Measurements from ENCODE around the gene PALD1.

The PALD1 gene

GRCh38 chr10:70478191-70479164 lies at the start of gene PALD1:
Gene PALD1 (plus strand): TSS chr10:70478767. CDS start chr10:70525952, 47,185 bp downstream.
- peak; percentile 92 for DNase-seq

- DNase-seq, result peak; percentile 38
Observed at GRCh38 chr10:70430493-70431445, 47.8 kb upstream of the PALD1 start.

DNA sequence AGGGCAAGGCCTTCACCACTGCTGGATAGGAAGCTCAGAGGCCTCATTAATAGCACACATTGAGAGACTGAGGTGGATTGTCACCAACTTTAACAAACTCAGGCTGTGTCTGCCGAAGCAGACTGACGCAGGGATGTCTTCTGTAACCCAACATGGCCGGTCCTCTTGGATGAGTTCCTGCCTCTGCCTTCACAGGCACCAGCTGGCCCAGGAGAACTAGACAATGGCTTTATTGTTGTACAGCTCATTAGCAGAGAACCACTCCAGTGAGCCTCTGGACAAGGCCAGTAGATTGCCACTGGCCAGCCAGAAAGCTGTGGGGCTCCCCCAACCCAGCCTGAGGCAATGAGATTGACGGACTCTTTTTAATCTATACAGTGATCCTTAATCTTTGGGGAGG lies 46.5 kb upstream of the PALD1 start:
- no peak for DNase-seq

- no peak for DNase-seq
Observed at GRCh38 chr10:70432561-70433263, 45.9 kb upstream of the PALD1 start.

DNA sequence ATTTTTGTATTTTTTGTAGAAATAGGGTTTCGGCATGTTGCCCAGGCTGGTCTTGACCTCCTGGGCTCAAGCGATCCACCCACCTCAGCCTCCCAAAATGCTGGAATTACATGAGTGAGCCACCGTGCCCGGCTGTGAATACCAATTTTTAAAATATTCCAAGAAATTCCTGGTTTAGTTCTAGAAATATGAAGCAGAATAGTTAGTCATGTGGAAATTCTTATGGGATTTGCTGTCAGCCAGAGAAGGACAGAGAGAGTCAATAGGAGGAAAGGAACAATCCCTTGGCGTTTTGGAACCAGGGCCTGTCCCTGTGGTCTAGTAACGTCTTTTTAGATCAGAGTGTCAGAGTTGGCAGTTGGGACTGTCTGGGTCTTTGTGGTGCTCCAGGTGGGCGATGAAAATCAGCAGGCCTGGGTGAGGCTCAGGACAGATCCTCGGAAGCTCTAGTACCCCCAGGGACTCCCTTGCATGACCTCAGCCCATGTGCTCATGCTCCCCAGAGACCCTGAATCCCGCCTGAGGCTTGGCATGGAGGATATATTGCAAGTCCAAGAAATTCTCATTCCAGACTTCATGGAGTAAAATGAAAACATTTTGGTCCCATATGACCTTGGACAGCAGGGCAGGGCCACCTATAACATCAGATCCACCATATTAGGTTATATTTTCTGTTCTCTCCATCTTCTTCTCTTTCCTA lies 44.8 kb upstream of the PALD1 start:
- DNase-seq, result no peak

DNA sequence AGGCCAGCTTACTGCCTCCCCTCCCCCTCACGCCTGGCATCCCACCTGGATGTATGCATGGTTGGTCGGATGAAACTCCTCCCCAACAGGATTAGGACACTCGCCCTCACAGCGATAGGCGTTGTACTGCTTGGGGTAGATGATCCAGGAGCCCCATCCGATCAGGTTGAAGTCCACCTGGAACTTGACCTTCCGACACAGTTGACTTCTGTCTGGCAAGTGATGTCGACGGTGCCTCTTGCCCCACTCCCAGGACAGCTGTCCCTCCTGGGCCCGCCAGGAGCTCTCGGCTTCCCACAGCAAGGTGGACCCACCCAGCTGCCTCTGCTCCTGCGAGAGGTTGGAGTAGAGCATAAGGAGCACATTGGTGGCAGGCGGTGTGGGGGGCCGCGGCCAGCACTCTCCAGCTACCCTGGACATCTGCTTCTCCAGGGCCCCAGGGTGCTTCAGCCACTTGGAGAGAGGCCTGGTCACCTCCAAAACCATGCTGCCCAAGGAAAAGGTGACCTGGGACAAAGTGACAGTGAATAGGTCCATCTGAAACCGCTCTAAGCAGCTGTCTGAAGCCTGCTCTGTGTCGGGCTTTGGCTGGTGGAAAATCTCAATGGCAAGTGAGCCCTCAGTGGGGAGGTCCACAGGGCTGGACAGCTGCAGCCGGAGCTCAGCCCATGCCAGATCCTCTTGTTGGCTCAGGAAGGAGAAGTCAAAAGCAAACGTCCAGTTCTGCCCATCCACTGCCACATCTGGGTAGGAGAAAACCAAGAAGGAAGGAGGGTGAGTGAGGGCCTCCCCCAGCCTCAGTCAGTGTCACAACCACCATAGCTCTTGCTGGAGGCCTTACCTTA lies 43.1 kb upstream of the PALD1 start:
- no peak for DNase-seq

GRCh38 chr10:70437721-70438120 lies 40.8 kb upstream of the PALD1 start:
- no peak for DNase-seq

- no peak for DNase-seq
Observed at GRCh38 chr10:70440296-70441160, 38.0 kb upstream of the PALD1 start.

GRCh38 chr10:70441161-70441894 lies 37.2 kb upstream of the PALD1 start, which contains the start of gene NODAL:
Gene NODAL (minus strand): TSS chr10:70441681. CDS start chr10:70441667, 14 bp downstream.
- no peak for DNase-seq

GRCh38 chr10:70441895-70442309 lies 36.7 kb upstream of the PALD1 start:
- no peak for DNase-seq

- no peak for DNase-seq
Observed at GRCh38 chr10:70442332-70442988, 36.1 kb upstream of the PALD1 start.

- no peak for DNase-seq
Observed at GRCh38 chr10:70444744-70445143, 33.8 kb upstream of the PALD1 start.

- no peak for DNase-seq
Observed at GRCh38 chr10:70445718-70446657, 32.6 kb upstream of the PALD1 start.

DNA sequence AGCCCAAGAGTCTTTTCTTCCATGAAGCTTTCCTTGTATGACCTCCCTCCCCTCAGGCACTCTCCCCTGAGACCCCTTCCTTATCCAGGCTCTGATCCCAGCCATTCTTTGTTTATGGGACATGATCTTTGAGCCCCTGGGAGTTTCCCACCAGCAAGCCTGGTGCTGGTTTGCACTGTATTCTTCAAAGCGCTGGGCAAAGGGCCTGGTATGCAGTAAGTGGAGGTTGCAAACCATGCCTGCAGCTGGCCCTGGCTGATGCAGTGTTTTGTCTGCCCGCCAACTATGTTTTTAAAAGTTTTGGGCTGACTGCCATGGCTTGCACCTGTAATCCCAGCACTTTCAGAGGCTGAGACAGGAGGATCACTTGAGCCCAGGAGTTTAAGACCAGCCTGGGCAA lies 30.3 kb upstream of the PALD1 start:
- no peak for DNase-seq

- peak; percentile 12 for DNase-seq
Observed at GRCh38 chr10:70455213-70455630, 23.3 kb upstream of the PALD1 start.

GRCh38 chr10:70456164-70456563 lies 22.4 kb upstream of the PALD1 start:
- DNase-seq, result peak; percentile 21

DNA sequence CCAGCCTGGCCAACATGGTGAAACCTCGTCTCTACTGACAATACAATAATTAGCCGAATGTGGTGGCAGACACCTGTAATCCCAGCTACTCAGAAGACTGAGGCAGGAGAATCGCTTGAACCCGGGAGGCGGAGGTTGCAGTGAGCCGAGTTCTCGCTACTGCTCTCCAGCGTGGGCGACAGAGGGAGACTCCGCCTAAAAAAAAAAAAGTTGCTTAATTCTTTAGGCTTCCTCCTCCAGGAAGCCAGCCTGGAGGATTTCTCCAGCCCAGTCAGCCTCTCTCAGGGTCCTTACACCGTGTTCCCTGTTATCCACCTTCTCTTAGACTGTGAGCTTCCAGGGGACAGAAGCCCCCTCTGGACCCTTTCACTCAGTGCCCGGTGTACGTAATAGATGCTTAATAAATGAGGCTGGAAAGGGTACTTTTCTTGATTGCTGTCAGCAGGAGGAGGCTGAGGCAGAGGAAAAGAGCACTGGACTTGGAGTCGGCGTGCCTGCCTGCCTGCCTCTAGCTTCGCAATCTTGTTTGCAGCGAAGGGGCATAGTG lies 20.7 kb upstream of the PALD1 start:
- peak; percentile 29 for DNase-seq

All from left hindlimb (tissue), 1 donor.